GM12864 (cell line): ENCODE data around the gene GALNT10.
A peak's percentile ranks its signal among the peaks of the same experiment; 100 is the strongest.

Experiments
- DNase-seq: peaks from one replicate; pipeline ENCODE4 v3.0.0-alpha.2; 2011; ENCODE audit warnings: low read depth
- H3K4me3 ChIP-seq: 2 replicates; pipeline ENCODE4 v1.5.1; 2011; ENCODE audit warnings: mild to moderate bottlenecking, low read depth, low read length, control low read depth
- CTCF ChIP-seq: IDR thresholded peaks from 2 replicates; pipeline ENCODE4 v1.5.1; 2011; ENCODE audit warnings: low read depth, mild to moderate bottlenecking, moderate library complexity, low read length, control low read depth, inconsistent platforms; ENCODE audit errors: missing control alignments

The GALNT10 gene

GRCh38 chr5:154395407-154396106, 205.0 kb downstream of the GALNT10 start:
- no peak overlapping the region for H3K4me3 ChIP-seq
- TF ChIP-seq CTCF = no peak
- DNase-seq = peak; percentile 25

- no peak for TF ChIP-seq CTCF
- no peak for DNase-seq
- H3K4me3 ChIP-seq = no peak overlapping the region
These were observed 205.6 kb downstream of the GALNT10 start for GRCh38 chr5:154396128-154396527.

- H3K4me3 ChIP-seq = no peak overlapping the region
- DNase-seq = no peak
- TF ChIP-seq CTCF = no peak
These were observed 207.3 kb downstream of the GALNT10 start for GRCh38 chr5:154397652-154398406.

GRCh38 chr5:154400678-154401077, 210.1 kb downstream of the GALNT10 start:
- no peak overlapping the region for H3K4me3 ChIP-seq
- no peak for DNase-seq
- TF ChIP-seq CTCF = no peak

GRCh38 chr5:154401355-154401754, 210.8 kb downstream of the GALNT10 start:
- DNase-seq = no peak
- no peak for TF ChIP-seq CTCF
- H3K4me3 ChIP-seq = no peak overlapping the region

- DNase-seq = no peak
- no peak overlapping the region for H3K4me3 ChIP-seq
- no peak for TF ChIP-seq CTCF
These were observed 211.4 kb downstream of the GALNT10 start for GRCh38 chr5:154401931-154402330.

GRCh38 chr5:154402611-154403010, 212.1 kb downstream of the GALNT10 start:
- H3K4me3 ChIP-seq = no peak overlapping the region
- TF ChIP-seq CTCF = no peak
- no peak for DNase-seq
